GM23248 (cell line): ENCODE measurements around the gene GPR34.

Experiments used
- EZH2 ChIP-seq: fragments of 200-600 bp; sonication (generic); IDR thresholded peaks from 2 replicates; pipeline ENCODE4 v1.6.1; 2018; ENCODE audit warnings: antibody characterized with exemption, mild to moderate bottlenecking; ENCODE audit not compliant: insufficient read depth, poor library complexity, severe bottlenecking
- EZH2phosphoT487 ChIP-seq: fragments of 200-600 bp; sonication (generic); IDR thresholded peaks from 2 replicates; pipeline ENCODE4 v1.6.1; 2018; ENCODE audit warnings: antibody characterized with exemption, moderate library complexity, mild to moderate bottlenecking, low read depth; ENCODE audit not compliant: insufficient read depth

GRCh38 chrX:41695426-41695825 lies 6.7 kb downstream of the GPR34 start:
- no peak for TF ChIP-seq EZH2
- no peak for TF ChIP-seq EZH2phosphoT487
